ENCODE data around the gene POLD3.

- TF ChIP-seq CTCF (IDR thresholded peaks at IDR 0.05; ENCODE audit: control extremely low read depth in 1 of 3, insufficient read depth in 1 of 3, low read depth in 1 of 3, low read length in 3 of 3) (no peak), TBP (IDR thresholded peaks at IDR 0.05; ENCODE audit: low read depth, low read length) (peak; percentile 71), KDM1A (IDR thresholded peaks at IDR 0.05; ENCODE audit: borderline replicate concordance, low read length) (no peak), POLR2A (IDR thresholded peaks at IDR 0.05; ENCODE audit: control extremely low read depth in 1 of 2, low read depth in 2 of 2, low read length in 2 of 2) (peak; percentile 63 to 79), RAD21 (IDR thresholded peaks at IDR 0.05 in 1 of 2, conservative IDR thresholded peaks at IDR 0.05 in 1 of 2; ENCODE audit: low read depth in 2 of 2, low read length in 2 of 2) (no peak)
Measured at GRCh38 chr11:74592441-74593362, at the start of gene POLD3.
